WERI-Rb-1 (cell line): Measurements from ENCODE around the gene ATG13.
"Not testable (repeated sequence)": the region's sequence is repeated elsewhere in the genome, so short reads cannot be mapped to it uniquely, and the experiment has no call there.

Experiments
- DNase-seq: peaks from one replicate; pipeline ENCODE4 v3.0.0-alpha.2; 2020
- H3K27ac ChIP-seq: fragments of 250-450 bp; sonication (Bioruptor Pico); 2 replicates; pipeline ENCODE4 v1.5.1; 2020; ENCODE audit warnings: mild to moderate bottlenecking, moderate library complexity
- H3K27me3 ChIP-seq: fragments of 250-450 bp; sonication (Bioruptor Pico); 2 replicates; pipeline ENCODE4 v1.5.1; 2021; ENCODE audit warnings: mild to moderate bottlenecking, low read depth, moderate library complexity; ENCODE audit not compliant: insufficient read depth, severe bottlenecking
- H3K36me3 ChIP-seq: fragments of 250-450 bp; sonication (Bioruptor Pico); 2 replicates; pipeline ENCODE4 v1.5.1; 2020; ENCODE audit warnings: mild to moderate bottlenecking, moderate library complexity
- H3K4me3 ChIP-seq: 2 replicates; pipeline ENCODE4 v1.5.1; 2011; ENCODE audit warnings: low read depth, mild to moderate bottlenecking, control low read depth, low read length
- H3K9me3 ChIP-seq: fragments of 250-450 bp; sonication (Bioruptor Pico); 2 replicates; pipeline ENCODE4 v1.5.1; 2021; ENCODE audit warnings: mild to moderate bottlenecking, moderate library complexity; ENCODE audit not compliant: severe bottlenecking
- TF ChIP-seq, protein P1 (sequence below): IDR thresholded peaks from 2 replicates; pipeline ENCODE4 v1.5.1; 2011; ENCODE audit warnings: low read depth, mild to moderate bottlenecking, control low read depth, inconsistent platforms, low read length

ATG13 gene

DNA sequence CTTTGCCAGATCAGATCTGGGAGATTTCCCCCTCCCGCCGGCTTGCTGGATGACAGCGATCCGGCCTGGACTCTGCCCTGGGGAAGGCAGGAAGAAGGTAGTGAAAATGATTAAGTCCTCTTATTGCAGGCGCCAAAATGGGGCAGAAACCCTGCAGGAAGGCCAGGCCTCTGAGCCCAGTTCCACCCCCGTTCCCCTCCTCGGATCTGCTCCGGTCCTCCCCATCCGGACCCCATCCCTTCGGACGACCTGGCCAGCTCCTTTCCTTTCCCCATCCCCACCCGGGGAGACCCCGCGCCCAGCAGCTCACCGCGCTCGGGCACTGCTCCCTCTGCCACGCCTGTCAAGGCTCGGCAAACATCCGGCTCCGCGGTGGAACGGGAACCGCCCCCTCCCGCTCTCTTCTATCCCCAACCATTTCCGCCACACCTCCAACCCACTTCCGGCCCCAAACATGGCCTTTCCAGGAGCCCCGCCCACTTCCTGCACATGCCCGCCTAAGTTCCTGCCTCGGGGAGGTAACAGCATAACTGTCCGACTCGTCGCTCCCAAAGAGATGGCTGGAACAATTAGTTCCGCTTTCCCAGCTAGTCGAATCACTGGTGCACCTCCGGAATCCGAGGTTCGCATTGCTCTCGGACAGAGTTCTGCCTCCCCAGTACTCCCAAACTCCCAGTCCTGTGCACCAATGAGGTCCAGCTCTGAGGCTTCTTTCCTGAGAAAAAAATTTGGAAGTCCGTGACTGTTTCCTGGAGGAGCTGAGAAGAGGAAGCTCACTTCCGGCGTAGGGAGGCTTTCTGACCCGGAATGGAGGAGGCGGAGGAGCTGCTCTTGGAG lies 83.1 kb downstream of the ATG13 start, which contains the start of the genes ARHGAP1 and ZNF408:
ARHGAP1 (minus strand) TSS at position 379 of the 837 bp plus-strand sequence. CDS start 4,512 bp downstream, outside the sequence.
ZNF408 (plus strand) TSS at position 791 of the 837 bp plus-strand sequence; CDS start at position 808, 17 bp downstream.
- Histone ChIP-seq H3K27ac (peak within 1 kb of the TSS; percentile 99), H3K27me3 (no peaks in the 10 kb centered on the region), H3K36me3 (peaks cover 38% of the 10 kb centered on the region), H3K9me3 (no peaks in the 10 kb centered on the region), H3K4me3 (peak within 1 kb of the TSS; percentile 97)
- TF ChIP-seq, protein P1, sequence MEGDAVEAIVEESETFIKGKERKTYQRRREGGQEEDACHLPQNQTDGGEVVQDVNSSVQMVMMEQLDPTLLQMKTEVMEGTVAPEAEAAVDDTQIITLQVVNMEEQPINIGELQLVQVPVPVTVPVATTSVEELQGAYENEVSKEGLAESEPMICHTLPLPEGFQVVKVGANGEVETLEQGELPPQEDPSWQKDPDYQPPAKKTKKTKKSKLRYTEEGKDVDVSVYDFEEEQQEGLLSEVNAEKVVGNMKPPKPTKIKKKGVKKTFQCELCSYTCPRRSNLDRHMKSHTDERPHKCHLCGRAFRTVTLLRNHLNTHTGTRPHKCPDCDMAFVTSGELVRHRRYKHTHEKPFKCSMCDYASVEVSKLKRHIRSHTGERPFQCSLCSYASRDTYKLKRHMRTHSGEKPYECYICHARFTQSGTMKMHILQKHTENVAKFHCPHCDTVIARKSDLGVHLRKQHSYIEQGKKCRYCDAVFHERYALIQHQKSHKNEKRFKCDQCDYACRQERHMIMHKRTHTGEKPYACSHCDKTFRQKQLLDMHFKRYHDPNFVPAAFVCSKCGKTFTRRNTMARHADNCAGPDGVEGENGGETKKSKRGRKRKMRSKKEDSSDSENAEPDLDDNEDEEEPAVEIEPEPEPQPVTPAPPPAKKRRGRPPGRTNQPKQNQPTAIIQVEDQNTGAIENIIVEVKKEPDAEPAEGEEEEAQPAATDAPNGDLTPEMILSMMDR, result no peak
- peak; percentile 99 for DNase-seq

GRCh38 chr11:46701078-46701654 lies 83.8 kb downstream of the ATG13 start:
- DNase-seq, result no peak
- H3K9me3 ChIP-seq, result no peaks in the 10 kb centered on the region
- H3K27me3 ChIP-seq, result no peaks in the 10 kb centered on the region
- H3K36me3 ChIP-seq, result peaks cover 42% of the 10 kb centered on the region
- TF ChIP-seq, protein P1, result no peak
- H3K4me3 ChIP-seq, result peak overlapping the region; percentile 97
- H3K27ac ChIP-seq, result peak overlapping the region; percentile 99

GRCh38 chr11:46705070-46705688 lies 87.8 kb downstream of the ATG13 start:
- TF ChIP-seq, protein P1, result no peak
- H3K27me3 ChIP-seq, result no peaks in the 10 kb centered on the region
- H3K27ac ChIP-seq, result no peak overlapping the region
- H3K36me3 ChIP-seq, result peaks cover 42% of the 10 kb centered on the region
- no peak overlapping the region for H3K4me3 ChIP-seq
- DNase-seq, result no peak
- no peaks in the 10 kb centered on the region for H3K9me3 ChIP-seq

DNA sequence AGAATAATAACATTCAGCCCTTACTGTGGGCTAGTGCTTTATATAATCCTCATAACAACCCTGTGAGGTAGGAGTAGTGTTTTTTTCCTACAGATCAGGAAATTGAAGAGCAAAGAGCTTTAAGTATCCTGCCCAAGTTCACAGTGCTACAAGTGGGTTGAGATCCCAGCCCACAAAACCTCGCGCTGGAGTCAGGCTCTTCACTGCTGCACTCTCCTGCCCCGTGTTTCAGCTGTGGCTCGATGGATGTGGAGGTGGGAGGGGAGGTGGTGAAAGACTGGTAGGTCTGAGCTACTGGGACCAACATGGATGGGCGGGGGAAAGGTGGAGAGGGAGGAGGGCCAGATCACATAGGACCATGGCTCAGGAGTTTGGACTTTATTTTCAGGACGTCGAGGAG lies 89.5 kb downstream of the ATG13 start:
- Histone ChIP-seq H3K9me3 (no peaks in the 10 kb centered on the region), H3K36me3 (peaks cover 40% of the 10 kb centered on the region), H3K27me3 (no peaks in the 10 kb centered on the region), H3K4me3 (no peak overlapping the region), H3K27ac (no peak overlapping the region)
- DNase-seq, result no peak
- TF ChIP-seq, protein P1, result no peak

- not testable (repeated sequence) for DNase-seq, H3K27ac ChIP-seq, H3K4me3 ChIP-seq, H3K9me3 ChIP-seq, H3K27me3 ChIP-seq
- H3K36me3 ChIP-seq, result peaks cover 18% of the 10 kb centered on the region
These were observed 92.0 kb downstream of the ATG13 start for GRCh38 chr11:46709351-46709750.

GRCh38 chr11:46710821-46711269 lies 93.5 kb downstream of the ATG13 start:
- H3K36me3 ChIP-seq, result peaks cover 3% of the 10 kb centered on the region
- TF ChIP-seq, protein P1, result no peak
- no peak for DNase-seq
- H3K27me3 ChIP-seq, result no peaks in the 10 kb centered on the region
- no peaks in the 10 kb centered on the region for H3K9me3 ChIP-seq
- H3K4me3 ChIP-seq, result no peak overlapping the region
- H3K27ac ChIP-seq, result no peak overlapping the region
